GM21576 (cell line): Measurements from ENCODE around the gene TRIM73.
"Not testable (repeated sequence)": the region's sequence is repeated elsewhere in the genome, so short reads cannot be mapped to it uniquely, and the experiment has no call there.

Experiments used
- ATAC-seq: cut with Tn5 transposase; IDR thresholded peaks from one replicate; pipeline ENCODE4 v1.9.1; 2021; ENCODE audit warnings: mild to moderate bottlenecking, moderate library complexity; ENCODE audit not compliant: unreplicated experiment

Gene TRIM73

DNA sequence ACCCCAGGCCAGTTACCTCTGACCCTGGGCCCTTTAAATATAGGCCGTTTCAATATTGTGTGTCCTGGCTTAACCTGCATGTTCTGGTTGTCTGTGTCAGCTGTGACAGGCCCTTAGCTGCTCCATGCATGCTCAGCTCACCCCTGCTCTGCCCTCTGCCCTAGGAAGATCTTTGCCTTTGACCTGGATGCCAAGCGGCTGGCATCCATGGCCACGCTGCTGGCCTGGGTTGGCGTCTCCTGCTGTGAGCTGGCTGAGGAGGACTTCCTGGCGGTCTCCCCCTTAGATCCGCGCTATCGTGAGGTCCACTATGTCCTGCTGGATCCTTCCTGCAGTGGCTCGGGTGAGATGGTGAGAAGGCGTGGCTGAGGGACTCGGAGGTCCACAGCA lies 20.0 kb downstream of the TRIM73 start:
- not testable (repeated sequence) for ATAC-seq

DNA sequence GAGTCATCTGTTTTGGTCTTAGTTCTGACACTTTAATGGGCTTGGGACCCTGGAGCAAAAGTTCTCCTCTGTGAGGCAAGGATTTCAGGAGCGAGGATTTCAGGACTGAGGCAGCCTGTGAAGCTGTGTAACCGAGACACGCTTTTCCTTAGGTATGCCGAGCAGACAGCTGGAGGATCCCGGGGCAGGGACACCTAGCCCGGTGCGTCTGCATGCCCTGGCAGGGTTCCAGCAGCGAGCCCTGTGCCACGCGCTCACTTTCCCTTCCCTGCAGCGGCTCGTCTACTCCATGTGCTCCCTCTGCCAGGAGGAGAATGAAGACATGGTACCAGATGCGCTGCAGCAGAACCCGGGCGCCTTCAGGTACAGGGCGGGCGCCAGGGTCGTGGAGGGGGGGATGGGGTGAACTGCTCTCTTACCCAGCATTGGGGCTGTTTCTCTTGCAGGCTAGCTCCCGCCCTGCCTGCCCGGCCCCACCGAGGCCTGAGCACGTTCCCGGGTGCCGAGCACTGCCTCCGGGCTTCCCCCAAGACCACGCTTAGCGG lies 20.5 kb downstream of the TRIM73 start:
- ATAC-seq, result not testable (repeated sequence)

- ATAC-seq, result not testable (repeated sequence)
These were observed 21.4 kb downstream of the TRIM73 start for GRCh38 chr7:75416787-75417186.

- not testable (repeated sequence) for ATAC-seq
These were observed 22.9 kb downstream of the TRIM73 start for GRCh38 chr7:75418292-75418858.

GRCh38 chr7:75419210-75419609 lies 23.8 kb downstream of the TRIM73 start:
- ATAC-seq, result not testable (repeated sequence)

DNA sequence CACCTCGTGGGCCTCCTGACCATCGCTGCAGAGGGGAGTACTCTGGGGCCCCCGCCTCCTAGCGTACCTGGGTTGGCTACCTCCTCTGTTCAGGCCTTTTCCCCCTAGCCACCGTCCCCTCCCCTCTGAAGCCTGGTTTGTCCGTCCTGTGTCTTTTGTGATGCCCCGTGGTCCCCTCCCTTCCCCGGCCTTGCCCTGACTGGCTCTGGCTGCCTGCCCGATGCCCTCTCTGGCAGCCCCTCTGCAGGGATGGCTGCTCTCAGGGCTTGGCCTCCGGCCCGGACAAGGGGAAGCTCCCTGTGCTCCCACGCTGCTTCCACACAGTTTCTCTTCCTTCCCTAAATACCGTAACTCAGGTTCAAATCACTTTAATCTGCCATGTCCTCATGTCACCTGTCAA lies 24.3 kb downstream of the TRIM73 start:
- ATAC-seq, result not testable (repeated sequence)

DNA sequence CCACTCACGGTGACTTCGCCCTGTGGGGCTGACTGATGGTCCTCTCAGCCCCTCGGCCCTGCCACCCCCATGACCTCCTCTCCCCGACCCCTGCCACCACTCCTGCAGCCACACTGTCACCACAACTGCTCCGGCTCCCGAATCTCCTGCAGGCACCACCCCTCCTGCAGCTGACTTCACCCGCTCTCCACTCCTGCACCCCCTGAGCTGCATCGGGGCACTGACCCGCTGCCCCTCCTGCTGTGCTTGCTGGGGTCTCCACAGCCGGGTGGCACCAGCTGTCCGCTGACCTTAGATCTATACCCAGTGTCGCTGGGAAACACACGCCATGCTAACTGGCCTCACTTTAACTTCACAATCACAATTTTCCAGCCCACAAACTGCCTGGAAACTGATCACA lies 24.7 kb downstream of the TRIM73 start:
- not testable (repeated sequence) for ATAC-seq

DNA sequence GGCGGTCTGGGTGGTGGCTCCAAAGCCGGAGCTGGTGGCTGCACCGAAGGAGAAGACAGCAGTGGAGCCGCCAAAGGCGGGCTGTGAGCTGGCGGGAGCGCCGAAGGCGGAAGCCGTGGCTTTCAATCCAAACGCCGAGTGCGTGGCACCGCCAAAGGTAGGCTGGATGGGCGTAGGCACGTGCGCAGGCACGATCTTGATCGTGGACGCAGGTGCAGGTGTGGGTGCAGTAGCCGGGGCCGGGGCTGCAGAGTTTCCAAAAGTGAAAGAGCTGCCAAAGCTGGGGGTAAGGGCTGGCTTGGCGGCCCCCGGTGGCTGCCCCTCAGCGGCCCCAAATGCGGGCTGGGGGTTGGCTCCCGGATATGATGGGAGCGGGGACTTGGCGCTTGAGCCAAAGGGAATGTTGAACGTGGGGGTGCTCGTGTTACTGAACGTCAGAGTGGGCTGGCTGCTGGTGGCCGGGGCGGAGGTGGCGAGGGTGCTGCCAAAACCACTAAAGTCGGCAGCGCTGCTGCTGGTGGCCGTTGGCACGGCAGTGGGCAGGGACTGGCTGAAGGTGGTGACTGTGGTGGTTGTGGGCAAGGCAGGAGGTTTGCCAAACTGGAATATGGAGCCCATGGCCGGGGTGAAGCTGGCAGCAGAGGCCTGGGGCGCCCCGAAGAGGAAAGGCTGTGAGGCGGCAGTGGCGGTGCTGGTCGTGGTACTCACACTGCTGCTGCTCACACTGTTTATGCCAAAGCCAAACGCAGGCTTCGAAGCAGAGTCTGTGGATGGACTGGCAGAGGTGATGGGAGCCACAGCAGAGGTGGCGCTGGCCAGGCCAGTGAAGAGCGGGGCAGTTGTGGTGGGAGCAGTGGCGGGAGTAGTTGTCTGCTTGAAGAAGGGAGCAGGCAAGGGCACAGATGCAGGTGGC lies 26.6 kb downstream of the TRIM73 start:
- ATAC-seq, result not testable (repeated sequence)

GRCh38 chr7:75423481-75423880 lies 28.1 kb downstream of the TRIM73 start:
- ATAC-seq, result not testable (repeated sequence)

DNA sequence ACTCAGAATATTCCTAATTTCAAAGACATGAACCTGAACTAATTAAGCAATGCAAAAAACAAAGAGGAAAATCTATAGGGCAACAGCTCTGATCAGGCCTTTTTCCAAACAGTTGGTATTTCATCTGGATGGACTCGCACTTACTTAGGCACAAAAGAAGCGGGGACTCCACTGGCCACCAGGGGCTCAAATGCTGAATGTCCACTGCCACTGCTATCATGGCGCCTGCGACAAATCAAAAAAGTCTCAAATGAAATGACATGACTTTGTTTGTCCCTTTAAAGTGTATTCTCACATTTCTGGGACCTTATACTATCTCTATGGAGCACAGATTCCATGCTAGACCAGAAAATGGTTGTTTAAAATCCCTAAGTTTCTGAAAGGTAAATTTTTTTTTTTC lies 43.6 kb downstream of the TRIM73 start:
- ATAC-seq, result not testable (repeated sequence)

DNA sequence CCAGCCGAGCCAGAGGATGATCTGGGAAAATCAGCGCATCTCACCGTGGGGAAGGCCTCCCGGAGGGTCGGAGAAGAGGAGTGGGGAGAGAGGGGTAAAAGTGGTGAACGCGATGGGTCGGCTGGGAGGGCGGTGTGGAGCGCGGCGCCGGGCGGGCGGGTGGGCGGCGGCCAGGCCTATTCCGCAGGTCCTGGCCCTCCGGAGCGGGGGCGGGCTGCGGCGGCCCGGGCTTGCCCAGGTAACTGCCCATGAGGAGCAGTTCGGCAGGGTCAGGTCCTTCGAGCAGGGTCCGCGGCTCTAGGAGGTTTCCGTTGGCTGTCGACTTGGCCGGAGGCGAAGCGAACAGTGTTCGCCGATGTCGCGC lies 46.7 kb downstream of the TRIM73 start:
- peak; percentile 41 for ATAC-seq

DNA sequence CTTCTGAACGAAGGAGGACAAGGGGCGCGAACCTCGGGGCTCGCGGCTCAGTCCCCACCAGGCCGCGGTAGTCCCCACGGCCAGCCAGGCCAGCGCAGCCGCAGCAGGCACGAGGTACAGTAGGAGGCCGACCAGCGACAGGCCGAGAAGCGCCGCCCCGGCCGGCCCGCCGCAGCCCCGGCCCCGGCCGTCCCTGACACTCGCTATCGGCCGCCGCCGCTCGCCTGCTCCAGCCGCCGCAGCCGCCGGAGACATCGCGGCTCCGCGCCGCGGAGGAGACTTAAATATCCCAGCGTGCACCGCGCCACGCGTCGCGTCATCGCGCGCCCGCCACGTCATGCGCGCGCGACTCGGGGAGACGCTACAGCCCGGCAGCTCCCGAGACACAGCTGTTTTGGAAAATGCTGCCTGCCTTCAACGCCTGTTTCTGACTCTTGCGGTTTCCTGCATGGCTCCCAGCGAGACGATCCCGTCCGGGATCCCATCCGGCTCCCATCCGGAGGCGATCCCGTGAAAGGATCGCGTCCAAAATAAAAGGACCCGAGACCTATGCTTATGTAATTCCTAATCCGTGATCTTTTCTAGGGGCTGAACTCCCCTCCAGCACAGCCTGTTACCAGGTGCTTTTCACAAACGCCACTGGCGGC lies 47.2 kb downstream of the TRIM73 start:
- peak; percentile 77 for ATAC-seq

DNA sequence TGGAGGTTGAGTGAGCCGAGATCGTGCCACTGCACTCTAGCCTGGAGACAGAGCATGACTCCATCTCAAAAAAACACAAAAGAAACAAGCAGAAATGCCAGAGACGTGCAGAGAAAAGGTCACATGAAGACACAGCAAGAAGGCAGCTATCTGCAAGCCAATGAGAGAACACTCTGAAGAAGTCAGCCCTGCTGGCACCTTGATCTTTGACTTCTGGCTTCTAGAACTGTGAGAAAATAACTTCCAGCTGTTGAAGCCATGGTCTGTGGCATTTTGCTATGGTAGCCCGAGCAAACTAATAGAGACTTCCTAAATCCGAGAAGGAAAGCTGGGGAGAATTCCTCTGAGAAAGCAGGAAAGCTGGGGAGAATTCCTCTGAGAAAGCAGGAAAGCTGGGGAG lies 54.5 kb downstream of the TRIM73 start:
- ATAC-seq, result not testable (repeated sequence)

- ATAC-seq, result peak; percentile 73
These were observed 57.1 kb downstream of the TRIM73 start for GRCh38 chr7:75452494-75452955.
